Activated naive CD4-positive, alpha-beta T cell treated with anti-CD3 and anti-CD28 coated beads, Interleukin-2, amount 50 U/mL, for 24 hours (primary cell): ENCODE data around the gene ASS1.

Source experiments
- H3K27ac Mint-ChIP-seq: one replicate; pipeline ENCODE4 v1.8.0; 2021; ENCODE audit warnings: mild to moderate bottlenecking, mixed read lengths
- H3K27me3 Mint-ChIP-seq: one replicate; pipeline ENCODE4 v1.8.0; 2021; ENCODE audit warnings: mixed read lengths
- H3K36me3 Mint-ChIP-seq: one replicate; pipeline ENCODE4 v1.8.0; 2021; ENCODE audit warnings: mixed read lengths
- H3K4me1 Mint-ChIP-seq: one replicate; pipeline ENCODE4 v1.8.0; 2021; ENCODE audit warnings: mixed read lengths
- H3K4me3 Mint-ChIP-seq: one replicate; pipeline ENCODE4 v1.8.0; 2021; ENCODE audit warnings: mild to moderate bottlenecking, mixed read lengths
- H3K9me3 Mint-ChIP-seq: one replicate; pipeline ENCODE4 v1.8.0; 2021; ENCODE audit warnings: mixed read lengths

Gene ASS1

GRCh38 chr9:130549093-130549735, 104.5 kb downstream of the ASS1 start:
- H3K36me3 Mint-ChIP-seq: peaks cover 2% of the 10 kb centered on the region
- H3K4me1 Mint-ChIP-seq: no peaks in the 10 kb centered on the region
- H3K9me3 Mint-ChIP-seq: peaks cover 4% of the 10 kb centered on the region
- no peaks in the 10 kb centered on the region for H3K27me3 Mint-ChIP-seq
- H3K4me3 Mint-ChIP-seq: no peak overlapping the region
- H3K27ac Mint-ChIP-seq: no peak overlapping the region
